DOHH2 (cell line): ENCODE results near the gene CBX6.

Experiments
- H3F3A ChIP-seq: fragments of 200-600 bp; sonication (generic), shearing (Covaris generic); 2 replicates; pipeline ENCODE4 v1.6.0; 2016; ENCODE audit warnings: antibody characterized with exemption, mild to moderate bottlenecking; ENCODE audit not compliant: control insufficient read depth, insufficient read depth
- H3K27ac ChIP-seq: fragments of 200-600 bp; sonication (generic); 2 replicates; pipeline ENCODE4 v1.5.1; 2014; ENCODE audit warnings: low read depth, mild to moderate bottlenecking, low read length, moderate library complexity
- H3K27me3 ChIP-seq: fragments of 200-600 bp; sonication (generic); 2 replicates; pipeline ENCODE4 v1.6.1; 2014; ENCODE audit warnings: mild to moderate bottlenecking, low read length, mixed read lengths; ENCODE audit not compliant: control insufficient read depth
- H3K36me3 ChIP-seq: fragments of 200-600 bp; sonication (generic); 2 replicates; pipeline ENCODE4 v1.6.1; 2014; ENCODE audit warnings: mild to moderate bottlenecking, low read length, moderate library complexity, mixed read lengths; ENCODE audit not compliant: control insufficient read depth
- H3K4me1 ChIP-seq: fragments of 200-600 bp; sonication (generic); 2 replicates; pipeline ENCODE4 v1.6.1; 2014; ENCODE audit warnings: mild to moderate bottlenecking, low read length, mixed read lengths; ENCODE audit not compliant: control insufficient read depth
- H3K4me2 ChIP-seq: fragments of 200-600 bp; sonication (generic); 2 replicates; pipeline ENCODE4 v1.6.0; 2014; ENCODE audit warnings: mild to moderate bottlenecking, low read length, moderate library complexity
- H3K4me3 ChIP-seq: fragments of 200-600 bp; sonication (generic); 2 replicates; pipeline ENCODE4 v1.5.1; 2014; ENCODE audit warnings: mild to moderate bottlenecking, low read length, mixed read lengths
- H3K79me2 ChIP-seq: fragments of 200-600 bp; sonication (generic); 2 replicates; pipeline ENCODE4 v1.6.1; 2014; ENCODE audit warnings: mild to moderate bottlenecking, low read length, mixed read lengths; ENCODE audit not compliant: control insufficient read depth
- H3K9me2 ChIP-seq: fragments of 200-600 bp; sonication (generic); replicated peaks from 2 replicates; pipeline ENCODE4 v1.6.1; 2014; ENCODE audit warnings: mild to moderate bottlenecking, low read length, mixed read lengths; ENCODE audit not compliant: control insufficient read depth
- H3K9me3 ChIP-seq: fragments of 200-600 bp; sonication (generic); 2 replicates; pipeline ENCODE4 v1.6.1; 2014; ENCODE audit warnings: antibody characterized with exemption, low read length, mixed read lengths; ENCODE audit not compliant: control insufficient read depth, insufficient read depth
- H4K20me1 ChIP-seq: fragments of 200-600 bp; sonication (generic); 2 replicates; pipeline ENCODE4 v1.6.0; 2014; ENCODE audit warnings: low read depth, mild to moderate bottlenecking, antibody characterized with exemption, low read length, moderate library complexity; ENCODE audit not compliant: control insufficient read depth, insufficient read depth
- EZH2phosphoT487 ChIP-seq: fragments of 200-600 bp; sonication (generic); IDR thresholded peaks from 2 replicates; pipeline ENCODE4 v1.6.1; 2017; ENCODE audit warnings: borderline replicate concordance, mild to moderate bottlenecking, antibody characterized with exemption, low read length, moderate library complexity, mixed read lengths
- TF ChIP-seq, protein P1 (sequence below): fragments of 200-600 bp; sonication (generic); IDR thresholded peaks from one replicate; pipeline ENCODE4 v1.5.1; 2014; ENCODE audit warnings: antibody characterized with exemption, mild to moderate bottlenecking, low read depth, low read length; ENCODE audit not compliant: poor library complexity, severe bottlenecking

The CBX6 gene

DNA sequence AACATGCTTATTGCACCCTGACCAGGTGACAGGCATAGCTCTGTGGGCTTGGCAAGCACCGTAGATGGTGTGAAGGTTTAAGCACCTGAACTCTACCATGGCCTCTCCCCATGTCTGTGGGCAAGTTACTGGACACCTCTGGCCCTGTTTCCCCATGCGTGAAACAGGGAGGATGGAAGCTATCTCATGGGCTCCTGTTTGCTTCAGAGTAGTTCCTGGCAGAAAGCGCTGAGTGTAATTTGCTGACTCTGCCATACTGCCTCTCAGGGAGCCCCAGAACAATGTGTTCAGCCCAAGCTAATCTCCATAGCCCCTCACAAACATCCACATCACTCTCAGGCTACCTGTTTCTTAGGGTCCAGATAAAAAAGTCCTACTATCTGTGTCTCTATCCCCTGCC is 2.4 kb downstream of the CBX6 start:
- peaks cover 7% of the 10 kb centered on the region for H3F3A ChIP-seq

DNA sequence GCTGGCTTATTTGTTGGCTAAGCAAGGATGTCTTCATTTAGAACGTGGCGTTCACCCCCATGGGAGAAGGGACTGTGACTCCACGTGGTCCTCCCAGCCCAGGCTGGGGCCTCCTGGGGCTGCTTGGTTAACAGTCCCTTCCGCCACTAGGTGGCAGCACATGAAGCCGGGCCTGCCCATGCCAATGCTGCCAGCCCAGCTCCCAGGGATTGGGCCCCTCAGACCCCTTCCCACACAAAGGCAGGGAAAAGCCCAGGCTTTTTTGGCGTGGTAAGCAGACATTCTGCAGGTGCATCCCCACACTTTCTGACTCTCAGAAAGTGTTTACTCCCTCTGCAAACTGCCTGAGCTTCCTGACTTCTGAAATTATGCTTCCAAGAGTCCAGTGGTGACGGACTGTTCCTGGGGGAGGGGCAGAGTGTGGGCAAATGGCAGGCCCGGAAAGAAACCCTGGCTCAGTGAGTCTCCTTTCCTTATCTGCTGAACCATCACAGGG is 3.1 kb downstream of the CBX6 start:
- Histone ChIP-seq H4K20me1 (peaks cover 18% of the 10 kb centered on the region), H3K4me3 (peak overlapping the region; percentile 29), H3K9me3 (no peaks in the 10 kb centered on the region), H3K27me3 (peaks cover 14% of the 10 kb centered on the region), H3K36me3 (peaks cover 65% of the 10 kb centered on the region), H3F3A (peaks cover 7% of the 10 kb centered on the region), H3K27ac (no peak overlapping the region), H3K4me2 (peak overlapping the region; percentile 53), H3K9me2 (no peaks in the 10 kb centered on the region), H3K79me2 (peaks cover 43% of the 10 kb centered on the region), H3K4me1 (peaks cover 42% of the 10 kb centered on the region)
- no peak for TF ChIP-seq EZH2phosphoT487
- TF ChIP-seq, protein P1, sequence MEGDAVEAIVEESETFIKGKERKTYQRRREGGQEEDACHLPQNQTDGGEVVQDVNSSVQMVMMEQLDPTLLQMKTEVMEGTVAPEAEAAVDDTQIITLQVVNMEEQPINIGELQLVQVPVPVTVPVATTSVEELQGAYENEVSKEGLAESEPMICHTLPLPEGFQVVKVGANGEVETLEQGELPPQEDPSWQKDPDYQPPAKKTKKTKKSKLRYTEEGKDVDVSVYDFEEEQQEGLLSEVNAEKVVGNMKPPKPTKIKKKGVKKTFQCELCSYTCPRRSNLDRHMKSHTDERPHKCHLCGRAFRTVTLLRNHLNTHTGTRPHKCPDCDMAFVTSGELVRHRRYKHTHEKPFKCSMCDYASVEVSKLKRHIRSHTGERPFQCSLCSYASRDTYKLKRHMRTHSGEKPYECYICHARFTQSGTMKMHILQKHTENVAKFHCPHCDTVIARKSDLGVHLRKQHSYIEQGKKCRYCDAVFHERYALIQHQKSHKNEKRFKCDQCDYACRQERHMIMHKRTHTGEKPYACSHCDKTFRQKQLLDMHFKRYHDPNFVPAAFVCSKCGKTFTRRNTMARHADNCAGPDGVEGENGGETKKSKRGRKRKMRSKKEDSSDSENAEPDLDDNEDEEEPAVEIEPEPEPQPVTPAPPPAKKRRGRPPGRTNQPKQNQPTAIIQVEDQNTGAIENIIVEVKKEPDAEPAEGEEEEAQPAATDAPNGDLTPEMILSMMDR = peak; percentile 94

More for the DNA sequence above, 2.4 kb downstream of the CBX6 start:
- Histone ChIP-seq H3K27me3 (peaks cover 21% of the 10 kb centered on the region), H3K9me3 (no peaks in the 10 kb centered on the region), H3K4me1 (peaks cover 45% of the 10 kb centered on the region), H3K4me2 (peak overlapping the region; percentile 89), H3K36me3 (peaks cover 59% of the 10 kb centered on the region), H3K79me2 (peaks cover 43% of the 10 kb centered on the region), H3K4me3 (peak overlapping the region; percentile 84), H3K9me2 (no peaks in the 10 kb centered on the region), H3K27ac (peak overlapping the region; percentile 22; the same call in 1 of the 2 replicates), H4K20me1 (peaks cover 18% of the 10 kb centered on the region)
- TF ChIP-seq, protein P1 = no peak
- TF ChIP-seq EZH2phosphoT487 = no peak

GRCh38 chr22:38868286-38868721 is 3.7 kb downstream of the CBX6 start:
- peak overlapping the region; percentile 53 for H3K4me2 ChIP-seq

More at GRCh38 chr22:38868286-38868721, 3.7 kb downstream of the CBX6 start:
- Histone ChIP-seq H3K27me3 (peaks cover 8% of the 10 kb centered on the region), H3K79me2 (peaks cover 43% of the 10 kb centered on the region), H3K4me1 (peaks cover 35% of the 10 kb centered on the region), H3K9me3 (no peaks in the 10 kb centered on the region), H3F3A (peaks cover 2% of the 10 kb centered on the region), H3K36me3 (peaks cover 65% of the 10 kb centered on the region), H3K4me3 (peak overlapping the region; percentile 29), H4K20me1 (peaks cover 18% of the 10 kb centered on the region), H3K9me2 (no peaks in the 10 kb centered on the region), H3K27ac (no peak overlapping the region)
- TF ChIP-seq, protein P1 = no peak
- no peak for TF ChIP-seq EZH2phosphoT487
